Measurements from ENCODE around the gene MLX. TPM values are rescaled to one million over a fixed set of nuclear protein-coding genes. Genes with fewer than 3 reads are reported as not detected.
"Not testable (repeated sequence)": the region's sequence is repeated elsewhere in the genome, so short reads cannot be mapped to it uniquely, and the experiment has no call there.

Gene MLX
- total RNA-seq, 4 donors from 2014 or later: 59.3 to 78.0 (median 68.8) TPM

GRCh38 chr17:42547001-42547461, 19.9 kb upstream of the MLX start:
- TF ChIP-seq CTCF (IDR thresholded peaks at IDR 0.05; ENCODE audit: low read depth): no peak

- no peak for TF ChIP-seq CTCF (IDR thresholded peaks at IDR 0.05; ENCODE audit: low read depth)
These were observed 19.2 kb upstream of the MLX start for GRCh38 chr17:42547698-42548069.

GRCh38 chr17:42548070-42548837, 18.6 kb upstream of the MLX start:
- no peak for TF ChIP-seq CTCF (IDR thresholded peaks at IDR 0.05; ENCODE audit: low read depth)

- TF ChIP-seq CTCF (IDR thresholded peaks at IDR 0.05; ENCODE audit: low read depth): no peak
These were observed 17.7 kb upstream of the MLX start for GRCh38 chr17:42548993-42549755.

GRCh38 chr17:42552736-42553135, 14.2 kb upstream of the MLX start, which contains the start of gene HSD17B1:
Gene HSD17B1, plus strand, starts transcription at chr17:42552923. Its CDS starts 11 bp downstream, at chr17:42552934.
- not testable (repeated sequence) for TF ChIP-seq CTCF (IDR thresholded peaks at IDR 0.05; ENCODE audit: low read depth)

- no peak for TF ChIP-seq CTCF (IDR thresholded peaks at IDR 0.05; ENCODE audit: low read depth)
These were observed 13.6 kb upstream of the MLX start for GRCh38 chr17:42553161-42553818.

GRCh38 chr17:42553866-42554249, 13.0 kb upstream of the MLX start:
- no peak for TF ChIP-seq CTCF (IDR thresholded peaks at IDR 0.05; ENCODE audit: low read depth)
